BLaER1 treated with 17β-estradiol and CSF1 and Interleukin-3, amounts not matched to agents 10 nM and 100 nM (cell line): ENCODE data around the gene MOB3C.

ENCODE experiments used
- H3K27ac ChIP-seq, 11 experiments: shearing (Covaris generic); formaldehyde crosslinking; 2 replicates each; pipeline ENCODE4 v1.8.1; 2022
- H3K27me3 ChIP-seq, 11 experiments: shearing (Covaris generic); formaldehyde crosslinking; 2 replicates each; pipeline ENCODE4 v1.8.1; 2022
- H3K36me3 ChIP-seq, 11 experiments: shearing (Covaris generic); formaldehyde crosslinking; 2 replicates each; pipeline ENCODE4 v1.8.1; 2022
- H3K4me1 ChIP-seq, 10 experiments: shearing (Covaris generic); formaldehyde crosslinking; 2 replicates each; pipeline ENCODE4 v1.8.1; 2022
- H3K4me2 ChIP-seq, 11 experiments: shearing (Covaris generic); formaldehyde crosslinking; 2 replicates each; pipeline ENCODE4 v1.8.1; 2022
- H3K4me3 ChIP-seq, 10 experiments: shearing (Covaris generic); formaldehyde crosslinking; 2 replicates each; pipeline ENCODE4 v1.8.1; 2022
- H3K9ac ChIP-seq, 11 experiments: shearing (Covaris generic); formaldehyde crosslinking; 2 replicates each; pipeline ENCODE4 v1.8.1; 2022
- H3K9me3 ChIP-seq, 11 experiments: shearing (Covaris generic); formaldehyde crosslinking; replicated peaks in 1 of 11; 2 replicates each; pipeline ENCODE4 v1.8.1; 2022
- H4K20me1 ChIP-seq, 11 experiments: shearing (Covaris generic); formaldehyde crosslinking; 2 replicates each; pipeline ENCODE4 v1.8.1; 2022
- Cebpa-rat ChIP-seq, 11 experiments: shearing (Covaris generic); IDR thresholded peaks; 2 replicates each; pipeline ENCODE4 v1.8.1; 2022

Gene MOB3C

GRCh38 chr1:46645815-46646214, 29.2 kb upstream of the MOB3C start:
- peaks cover 4 to 28% (median 9%) of the 10 kb centered on the region in 10 experiments; a peak in 17 of 20 replicates for H3K4me1 ChIP-seq
- H3K9me3 ChIP-seq = peaks cover 22 to 35% (median 29%) of the 10 kb centered on the region in 11 experiments
- H3K27me3 ChIP-seq = no peaks in the 10 kb centered on the region
- TF ChIP-seq Cebpa-rat (IDR thresholded peaks at IDR 0.05) = no peak
- no peak overlapping the region for H3K9ac ChIP-seq
- no peak overlapping the region for H3K27ac ChIP-seq
- H3K4me3 ChIP-seq = no peak overlapping the region
- H4K20me1 ChIP-seq = no peaks in the 10 kb centered on the region
- H3K4me2 ChIP-seq = no peak overlapping the region
- H3K36me3 ChIP-seq = peaks cover 37 to 75% (median 45%) of the 10 kb centered on the region in 11 experiments

- Histone ChIP-seq H3K4me1 (peaks cover 4 to 35% (median 9%) of the 10 kb centered on the region in 10 experiments; a peak in 17 of 20 replicates), H3K4me3 (no peak overlapping the region), H3K4me2 (peak overlapping the region in 6 of 11 experiments; percentile 2 to 32 (median 26); a peak in 8 of 22 replicates), H3K27me3 (no peaks in the 10 kb centered on the region), H4K20me1 (no peaks in the 10 kb centered on the region), H3K9me3 (peaks cover 0 to 13% (median 5%) of the 10 kb centered on the region in 11 experiments; a peak in 13 of 22 replicates), H3K36me3 (peaks cover 16 to 51% (median 26%) of the 10 kb centered on the region in 11 experiments; a peak in 21 of 22 replicates), H3K9ac (no peak overlapping the region), H3K27ac (no peak overlapping the region)
- TF ChIP-seq Cebpa-rat (IDR thresholded peaks at IDR 0.05) = no peak
Observed at GRCh38 chr1:46643368-46643775, 26.8 kb upstream of the MOB3C start.

GRCh38 chr1:46642115-46642680, 25.6 kb upstream of the MOB3C start:
- H3K9ac ChIP-seq = no peak overlapping the region
- 0 out of 22 replicates have a peak, but pooled peaks cover 0 to 1% (median 0%) of the 10 kb centered on the region in 11 experiments for H3K9me3 ChIP-seq
- H3K4me3 ChIP-seq = no peak overlapping the region
- H3K4me1 ChIP-seq = peaks cover 4 to 35% (median 9%) of the 10 kb centered on the region in 10 experiments; a peak in 17 of 20 replicates
- H3K36me3 ChIP-seq = peaks cover 4 to 49% (median 16%) of the 10 kb centered on the region in 11 experiments; a peak in 18 of 22 replicates
- no peaks in the 10 kb centered on the region for H4K20me1 ChIP-seq
- TF ChIP-seq Cebpa-rat (IDR thresholded peaks at IDR 0.05) = no peak
- no peak overlapping the region for H3K27ac ChIP-seq
- no peaks in the 10 kb centered on the region for H3K27me3 ChIP-seq
- H3K4me2 ChIP-seq = peak overlapping the region in 2 of 11 experiments; percentile 5 to 62; a peak in 3 of 22 replicates

- peaks cover 4 to 35% (median 9%) of the 10 kb centered on the region in 10 experiments; a peak in 17 of 20 replicates for H3K4me1 ChIP-seq
- H4K20me1 ChIP-seq = no peaks in the 10 kb centered on the region
- no peak overlapping the region for H3K4me2 ChIP-seq
- no peak overlapping the region for H3K4me3 ChIP-seq
- H3K9ac ChIP-seq = no peak overlapping the region
- no peak overlapping the region for H3K27ac ChIP-seq
- peaks cover 22 to 56% (median 33%) of the 10 kb centered on the region in 11 experiments for H3K36me3 ChIP-seq
- no peak for TF ChIP-seq Cebpa-rat (IDR thresholded peaks at IDR 0.05)
- no peaks in the 10 kb centered on the region for H3K27me3 ChIP-seq
- no peaks in the 10 kb centered on the region for H3K9me3 ChIP-seq
Observed at GRCh38 chr1:46639547-46639946, 22.9 kb upstream of the MOB3C start.

GRCh38 chr1:46638921-46639320, 22.3 kb upstream of the MOB3C start:
- no peak for TF ChIP-seq Cebpa-rat (IDR thresholded peaks at IDR 0.05)
- no peak overlapping the region for H3K4me2 ChIP-seq
- no peaks in the 10 kb centered on the region for H3K27me3 ChIP-seq
- no peaks in the 10 kb centered on the region for H3K9me3 ChIP-seq
- peaks cover 28 to 62% (median 39%) of the 10 kb centered on the region in 11 experiments for H3K36me3 ChIP-seq
- peaks cover 4 to 35% (median 9%) of the 10 kb centered on the region in 10 experiments; a peak in 17 of 20 replicates for H3K4me1 ChIP-seq
- no peak overlapping the region for H3K27ac ChIP-seq
- no peak overlapping the region for H3K4me3 ChIP-seq
- H4K20me1 ChIP-seq = no peaks in the 10 kb centered on the region
- H3K9ac ChIP-seq = no peak overlapping the region

- Histone ChIP-seq H4K20me1 (no peaks in the 10 kb centered on the region), H3K9ac (no peak overlapping the region), H3K36me3 (peaks cover 35 to 64% (median 44%) of the 10 kb centered on the region in 11 experiments), H3K4me3 (no peak overlapping the region), H3K9me3 (no peaks in the 10 kb centered on the region), H3K4me2 (no peak overlapping the region), H3K4me1 (peaks cover 0 to 25% (median 0%) of the 10 kb centered on the region in 10 experiments; a peak in 8 of 20 replicates), H3K27me3 (no peaks in the 10 kb centered on the region), H3K27ac (no peak overlapping the region)
- TF ChIP-seq Cebpa-rat (IDR thresholded peaks at IDR 0.05) = no peak
Observed at GRCh38 chr1:46637444-46638083, 21.0 kb upstream of the MOB3C start.

GRCh38 chr1:46635205-46635604, 18.6 kb upstream of the MOB3C start:
- Histone ChIP-seq H3K27ac (no peak overlapping the region), H3K9me3 (no peaks in the 10 kb centered on the region), H3K4me3 (no peak overlapping the region), H3K9ac (no peak overlapping the region), H3K36me3 (peaks cover 49 to 79% (median 59%) of the 10 kb centered on the region in 11 experiments), H3K4me1 (peaks cover 0 to 1% (median 0%) of the 10 kb centered on the region in 10 experiments; a peak in 5 of 20 replicates), H3K4me2 (no peak overlapping the region), H3K27me3 (no peaks in the 10 kb centered on the region), H4K20me1 (no peaks in the 10 kb centered on the region)
- no peak for TF ChIP-seq Cebpa-rat (IDR thresholded peaks at IDR 0.05)

GRCh38 chr1:46630719-46631118, 14.1 kb upstream of the MOB3C start:
- Histone ChIP-seq H3K36me3 (peaks cover 33 to 65% (median 51%) of the 10 kb centered on the region in 11 experiments), H3K9me3 (no peaks in the 10 kb centered on the region), H3K4me2 (no peak overlapping the region)

More at GRCh38 chr1:46630719-46631118, 14.1 kb upstream of the MOB3C start:
- H4K20me1 ChIP-seq = no peaks in the 10 kb centered on the region
- H3K4me1 ChIP-seq = no peaks in the 10 kb centered on the region
- no peak overlapping the region for H3K4me3 ChIP-seq
- no peak overlapping the region for H3K9ac ChIP-seq
- TF ChIP-seq Cebpa-rat (IDR thresholded peaks at IDR 0.05) = no peak
- no peak overlapping the region for H3K27ac ChIP-seq
- no peaks in the 10 kb centered on the region for H3K27me3 ChIP-seq
